HG02588 (cell line): ENCODE measurements around the gene CTDP1.
"Not testable (repeated sequence)": the region's sequence is repeated elsewhere in the genome, so short reads cannot be mapped to it uniquely, and the experiment has no call there.

Experiments used
- ATAC-seq: cut with Tn5 transposase; IDR thresholded peaks from one replicate; pipeline ENCODE4 v1.9.1; 2021; ENCODE audit warnings: mild to moderate bottlenecking, moderate library complexity; ENCODE audit not compliant: unreplicated experiment

The CTDP1 gene

DNA sequence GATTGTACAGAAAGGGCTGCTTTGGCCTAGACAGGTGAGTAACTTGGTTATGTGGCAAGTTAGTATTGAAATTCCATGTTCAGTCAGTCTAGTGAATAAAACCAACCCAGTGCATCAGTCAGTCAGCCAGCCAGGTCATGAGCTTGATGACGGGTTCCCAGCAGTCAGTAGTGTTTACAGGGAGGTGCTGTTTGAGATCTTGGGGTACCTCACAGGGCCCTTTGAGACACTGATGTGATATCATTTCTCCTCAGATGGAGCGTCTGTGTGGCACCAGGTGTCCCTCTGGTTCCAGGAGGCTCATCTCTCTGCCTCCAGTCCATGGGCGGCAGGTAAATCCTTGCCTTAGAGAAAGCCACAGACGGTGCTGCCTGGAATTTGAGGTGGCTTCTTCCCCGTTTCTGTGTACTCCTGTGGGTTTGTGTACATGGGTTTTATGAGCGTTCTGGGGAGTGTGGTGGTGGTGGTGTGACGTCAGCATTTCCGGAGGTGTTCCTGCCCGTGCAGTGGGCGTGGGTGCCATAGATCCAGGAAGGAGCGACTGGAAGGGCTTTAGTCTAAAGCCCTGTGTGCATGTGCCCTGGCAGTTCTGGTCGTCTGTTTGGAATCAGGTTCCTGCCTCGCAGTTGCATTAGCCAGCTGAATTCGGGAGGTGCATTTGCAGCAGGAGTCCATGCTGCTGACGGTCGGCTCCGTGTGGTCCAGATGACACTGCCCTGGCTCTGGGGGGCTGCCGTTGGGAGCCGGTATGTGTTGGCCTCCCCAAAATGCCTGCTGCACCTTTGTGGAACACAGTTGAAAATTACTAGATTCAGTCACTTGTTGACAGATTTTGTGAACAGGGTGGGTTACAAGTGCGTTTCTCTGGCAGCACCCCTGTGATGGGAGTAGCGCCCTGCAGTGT lies 2.1 kb downstream of the CTDP1 start:
- ATAC-seq = no peak

DNA sequence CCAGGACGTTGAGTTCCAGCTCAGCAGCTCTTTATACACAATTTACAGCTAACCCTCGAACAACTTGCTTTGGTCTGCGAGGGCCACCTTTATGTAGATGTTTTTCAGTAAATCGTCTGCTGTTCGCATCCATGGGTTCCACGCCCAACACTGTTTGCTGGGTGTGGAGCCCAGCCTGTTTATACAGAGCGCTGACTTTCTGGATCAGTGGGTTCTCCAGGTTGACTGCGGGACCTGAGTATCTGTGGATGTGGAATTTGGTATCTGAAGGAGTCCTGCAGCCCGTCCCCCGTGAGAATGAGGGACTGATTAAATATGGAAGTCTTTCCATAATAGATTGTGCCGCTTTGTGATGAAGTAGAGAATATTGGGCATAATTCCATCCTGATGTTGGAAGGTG lies 2.9 kb downstream of the CTDP1 start:
- no peak for ATAC-seq

GRCh38 chr18:79682894-79683625 lies 3.5 kb downstream of the CTDP1 start:
- ATAC-seq = no peak

- no peak for ATAC-seq
Observed at GRCh38 chr18:79683626-79684282, 4.2 kb downstream of the CTDP1 start.

DNA sequence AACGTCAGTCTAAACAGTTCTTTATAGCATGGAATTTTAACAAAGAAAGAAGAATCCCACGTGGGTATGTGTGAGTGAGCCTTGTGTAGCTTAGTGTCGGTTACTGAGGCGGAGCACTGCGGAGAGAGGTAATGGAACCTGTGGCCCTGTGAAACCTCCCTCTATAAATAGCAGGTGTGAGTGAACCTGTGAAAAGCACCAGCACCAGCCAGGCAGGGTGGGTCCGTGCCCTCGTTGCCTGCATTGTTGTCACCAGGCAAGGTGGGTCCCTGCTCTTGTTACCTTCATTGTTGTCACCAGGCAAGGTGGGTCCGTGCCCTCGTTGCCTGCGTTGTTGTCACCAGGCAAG lies 4.7 kb downstream of the CTDP1 start:
- no peak for ATAC-seq

DNA sequence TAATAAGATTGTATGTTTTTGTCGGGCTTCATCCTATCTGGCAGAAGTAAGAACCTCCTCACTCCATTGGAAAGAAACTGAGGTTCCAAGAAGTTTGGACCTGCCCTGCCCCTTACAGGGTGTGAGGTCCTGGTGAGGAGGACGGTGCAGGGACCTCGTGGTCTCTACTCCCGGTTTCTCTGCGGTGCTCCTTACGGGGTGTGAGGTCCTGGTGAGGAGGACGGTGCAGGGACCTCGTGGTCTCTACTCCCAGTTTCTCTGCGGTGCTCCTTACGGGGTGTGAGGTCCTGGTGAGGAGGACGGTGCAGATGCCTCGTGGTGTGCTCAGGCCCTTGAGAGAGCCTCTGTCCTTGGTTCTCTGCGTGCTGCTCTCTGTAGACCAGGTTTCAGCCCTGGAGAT lies 5.2 kb downstream of the CTDP1 start:
- no peak for ATAC-seq

DNA sequence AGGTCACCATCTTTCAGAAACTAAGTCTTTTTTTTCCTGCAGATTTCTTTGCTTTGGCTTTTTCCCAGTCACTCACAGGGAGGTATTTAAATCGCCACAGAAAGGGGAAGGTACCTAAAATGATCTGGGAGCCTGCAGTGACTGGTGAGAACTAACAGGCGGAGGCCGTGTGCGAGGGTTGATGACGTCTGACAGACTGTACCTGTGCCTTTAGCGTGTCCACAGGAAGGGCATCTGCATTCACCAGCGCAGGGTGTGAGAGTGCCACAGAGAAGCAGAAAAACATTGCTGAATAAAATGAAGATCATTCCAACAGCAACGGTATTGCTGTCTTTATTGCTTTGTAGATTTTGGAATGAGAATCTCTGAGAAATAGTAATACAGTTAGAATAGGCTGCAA lies 5.7 kb downstream of the CTDP1 start:
- no peak for ATAC-seq

DNA sequence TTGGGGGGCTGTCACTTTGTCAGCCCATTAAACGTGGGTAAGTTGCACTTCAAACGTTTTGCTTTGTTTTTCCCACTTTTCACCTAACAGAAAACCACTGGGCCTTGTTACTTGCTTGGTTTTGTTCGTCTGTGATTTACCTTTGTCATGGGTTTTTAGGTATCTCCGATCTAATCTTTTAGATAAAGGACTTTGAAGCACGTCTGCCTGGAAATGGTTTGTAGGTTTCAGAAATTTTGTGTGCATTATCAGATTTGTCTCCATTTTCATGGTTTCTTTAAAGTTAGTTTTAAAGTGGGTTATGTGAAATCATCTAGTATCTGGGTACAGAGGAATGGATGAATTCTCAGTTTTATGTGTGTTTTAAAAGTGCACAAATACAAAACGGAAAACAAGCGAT lies 6.4 kb downstream of the CTDP1 start:
- ATAC-seq = no peak

DNA sequence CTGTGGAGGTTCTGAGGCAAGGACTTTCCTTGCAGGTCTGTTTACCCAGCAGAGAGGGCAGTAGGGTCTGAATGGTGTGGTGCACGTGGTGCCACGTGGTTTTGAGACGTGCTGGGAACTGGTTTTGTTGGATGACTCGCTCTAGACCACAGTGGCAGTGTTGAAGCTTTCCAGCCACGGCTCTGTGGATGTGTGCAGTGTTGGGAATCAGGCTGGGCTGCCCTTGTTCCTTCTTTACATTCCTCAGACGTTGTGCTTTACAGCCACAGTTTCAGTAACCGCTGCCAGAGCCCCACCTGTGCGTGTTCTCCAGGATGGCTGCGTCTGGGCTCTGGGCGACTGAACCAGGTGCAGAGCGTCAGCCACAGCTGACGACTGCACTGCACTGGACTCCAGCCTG lies 8.2 kb downstream of the CTDP1 start:
- no peak for ATAC-seq

- no peak for ATAC-seq
Observed at GRCh38 chr18:79690071-79690470, 10.5 kb downstream of the CTDP1 start.

- ATAC-seq = no peak
Observed at GRCh38 chr18:79690586-79691482, 11.2 kb downstream of the CTDP1 start.

DNA sequence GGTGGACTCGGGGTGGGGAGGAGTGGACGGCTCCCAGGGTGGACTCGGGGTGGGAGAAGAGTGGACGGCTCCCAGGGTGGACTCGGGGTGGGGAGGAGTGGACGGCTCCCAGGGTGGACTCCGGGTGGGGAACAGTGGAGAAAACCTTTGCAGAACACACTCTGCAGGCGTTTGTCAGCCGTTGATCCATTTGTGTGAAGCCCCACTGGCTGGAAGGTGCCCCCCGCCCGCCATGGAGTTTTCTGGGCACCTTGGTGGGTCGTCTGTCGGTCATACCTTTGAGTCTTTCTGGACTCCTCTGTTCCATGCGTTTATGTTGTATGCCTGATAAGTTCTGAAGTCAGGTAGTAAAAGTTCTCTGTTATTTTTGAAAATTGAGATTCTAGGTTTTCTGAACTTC lies 12.5 kb downstream of the CTDP1 start:
- ATAC-seq = no peak

GRCh38 chr18:79692886-79693285 lies 13.3 kb downstream of the CTDP1 start:
- ATAC-seq = no peak

DNA sequence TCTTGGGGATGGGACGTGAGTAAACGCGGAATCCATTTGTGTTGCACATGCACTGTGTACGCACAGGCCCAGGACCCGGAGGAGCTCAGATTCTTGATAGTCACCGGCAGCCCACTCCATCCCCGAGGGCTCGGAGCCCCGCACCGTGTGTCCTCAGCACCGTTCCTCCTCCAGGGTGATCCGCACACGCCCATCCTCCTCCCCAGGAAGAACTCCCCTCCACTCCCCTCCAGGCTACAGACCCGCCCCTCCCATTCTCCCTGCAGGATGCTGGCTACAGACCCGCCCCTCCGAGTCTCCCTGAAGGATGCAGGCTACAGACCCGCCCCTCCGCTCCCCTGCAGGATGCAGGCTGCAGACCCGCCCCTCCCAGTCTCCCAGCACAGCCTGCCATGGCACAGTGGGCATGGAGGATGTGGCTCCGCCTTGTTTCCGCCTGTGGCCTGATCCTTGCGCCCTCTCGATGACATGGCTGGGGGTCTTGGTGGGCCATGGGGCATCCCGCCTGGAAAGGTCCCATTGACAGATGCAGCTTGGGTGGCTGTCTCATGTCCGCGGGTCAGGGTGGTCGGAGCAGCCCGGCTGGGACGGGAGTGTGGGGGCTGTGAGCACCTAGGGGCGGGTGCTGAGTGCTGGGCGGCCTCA lies 14.1 kb downstream of the CTDP1 start:
- no peak for ATAC-seq

- not testable (repeated sequence) for ATAC-seq
Observed at GRCh38 chr18:79694206-79694894, 14.7 kb downstream of the CTDP1 start.

DNA sequence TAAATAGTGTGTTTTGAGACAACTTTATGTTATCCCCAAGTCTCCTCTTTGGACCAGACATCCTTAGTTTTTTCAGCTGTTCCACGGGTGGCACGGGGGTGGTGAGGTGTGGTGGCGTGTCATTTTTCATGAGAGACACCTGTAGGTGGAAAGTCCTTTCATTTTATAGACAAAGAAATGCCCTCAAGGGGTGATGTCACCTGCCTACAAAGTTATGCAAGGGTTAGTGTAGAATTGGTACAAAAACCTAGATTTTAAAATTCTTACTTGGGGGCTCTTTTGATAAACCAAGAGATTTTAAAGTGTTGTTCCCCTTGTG lies 15.3 kb downstream of the CTDP1 start:
- no peak for ATAC-seq

DNA sequence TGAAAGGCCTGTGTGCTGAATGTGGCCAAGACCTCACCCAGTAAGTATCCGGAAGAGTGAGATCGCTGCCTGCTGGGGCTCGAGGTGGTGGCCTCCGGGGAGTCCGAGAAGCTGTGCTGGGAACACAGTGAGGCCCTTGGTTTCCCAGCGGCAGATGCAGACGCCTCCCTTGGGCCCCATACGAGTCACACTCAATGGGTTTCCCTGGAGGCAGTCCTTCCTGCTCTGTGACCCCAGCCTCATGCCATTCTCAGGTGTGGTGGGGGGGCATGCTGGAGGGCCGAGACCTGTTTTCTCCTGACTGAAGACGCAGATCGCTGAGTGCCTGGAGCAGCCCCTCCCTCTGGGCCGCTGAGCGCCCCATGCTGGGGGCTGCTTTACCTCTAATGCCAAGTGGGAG lies 15.7 kb downstream of the CTDP1 start:
- ATAC-seq = no peak

DNA sequence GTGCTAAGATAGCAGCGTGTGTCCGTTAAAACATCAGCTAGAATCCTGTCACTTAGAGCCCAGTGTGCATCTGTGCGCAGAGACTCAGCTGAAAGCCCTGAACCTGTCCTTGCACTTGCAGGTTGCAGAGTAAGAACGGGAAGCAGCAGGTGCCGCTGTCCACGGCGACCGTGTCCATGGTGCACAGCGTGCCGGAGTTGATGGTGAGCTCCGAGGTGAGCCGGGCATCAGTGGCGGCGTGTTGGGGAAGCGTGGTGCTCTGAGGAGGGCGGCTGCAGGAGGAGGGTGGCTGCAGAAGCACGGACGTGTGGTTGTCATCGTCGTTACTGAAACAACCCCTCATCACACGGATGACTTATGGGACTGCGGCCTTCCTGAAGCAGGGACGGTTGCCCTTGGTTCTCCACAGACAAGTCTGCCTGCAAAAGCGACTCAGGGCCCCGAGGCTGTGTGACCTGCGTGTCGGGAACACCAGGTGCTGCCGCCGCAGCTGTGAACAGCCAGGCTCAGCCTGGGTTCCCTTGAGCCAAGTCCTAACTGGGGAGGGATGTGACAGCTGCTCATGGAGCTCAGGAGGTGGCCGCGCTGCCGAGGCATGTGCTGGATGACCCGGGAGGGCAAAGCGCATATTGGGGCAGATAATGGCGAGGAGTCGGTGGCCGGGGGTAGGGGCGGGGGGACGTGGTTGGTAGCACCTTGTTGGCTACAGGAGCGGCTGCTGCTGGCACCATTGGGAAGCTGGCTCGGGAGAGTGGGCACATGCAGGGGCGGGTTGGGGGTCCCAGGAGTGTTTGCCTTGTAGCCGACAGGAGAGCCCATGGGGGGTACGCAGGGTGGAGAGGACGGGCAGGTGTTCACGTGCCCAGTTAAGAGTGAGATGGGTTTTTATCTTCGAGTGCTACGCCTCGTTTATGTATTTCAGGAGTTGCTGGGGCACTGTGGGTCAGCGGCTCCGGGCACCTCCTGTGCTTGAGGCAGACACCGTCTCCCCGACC lies 16.6 kb downstream of the CTDP1 start:
- ATAC-seq = no peak

DNA sequence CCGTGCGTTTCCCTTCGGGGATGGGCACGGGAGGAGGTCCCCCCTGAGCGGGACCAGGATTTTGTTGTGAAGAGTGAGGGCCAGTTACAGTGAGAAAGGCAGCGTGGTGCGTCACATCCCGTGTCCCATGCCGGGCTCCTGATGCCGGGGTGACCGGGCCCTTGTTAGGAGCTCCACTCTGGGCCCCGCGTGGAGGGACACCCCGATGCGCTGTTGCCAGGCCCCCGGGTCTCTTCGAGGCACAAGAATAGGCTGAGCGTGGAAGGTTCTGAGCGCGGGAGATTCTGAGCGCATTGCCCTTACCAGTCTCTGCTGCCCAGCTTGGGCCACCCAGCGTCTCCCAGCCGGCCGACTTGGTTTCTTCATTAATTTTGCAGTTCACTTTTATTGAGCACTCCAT lies 17.6 kb downstream of the CTDP1 start:
- ATAC-seq = no peak
